K562 (cell line): ENCODE data around the gene HSD11B2. TPM values are rescaled to one million over a fixed set of nuclear protein-coding genes. Genes with fewer than 3 reads are reported as not detected.

Experiments
- CBFA2T2 ChIP-seq: fragments of 450-650 bp; conservative IDR thresholded peaks from 2 replicates; pipeline ENCODE4 v1.6.1; 2017; ENCODE audit warnings: mild to moderate bottlenecking
- CBFA2T3 ChIP-seq: fragments of 450-650 bp; IDR thresholded peaks from 2 replicates; pipeline ENCODE4 v1.6.1; 2017
- CBX3 ChIP-seq, 2 experiments: IDR thresholded peaks; 1 replicate in 1 of 2; 2 replicates in 1 of 2; pipeline ENCODE4 v1.6.1; 2012; ENCODE audit warnings: inconsistent platforms in 2 of 2, low read length in 2 of 2, borderline replicate concordance in 1 of 2, control low read depth in 1 of 2
- KLF16 ChIP-seq: IDR thresholded peaks from 2 replicates; pipeline ENCODE4 v1.6.1; 2016; ENCODE audit warnings: antibody characterized with exemption
- NCOR1 ChIP-seq: fragments of 450-650 bp; IDR thresholded peaks from 2 replicates; pipeline ENCODE4 v1.6.1; 2016; ENCODE audit warnings: mild to moderate bottlenecking, moderate library complexity
- NR2F6 ChIP-seq: fragments of 450-650 bp; formaldehyde crosslinking; IDR thresholded peaks from 2 replicates; pipeline ENCODE4 v1.4.0; 2020; ENCODE audit warnings: mild to moderate bottlenecking
- PBX2 ChIP-seq, 2 experiments: IDR thresholded peaks in 1 of 2; conservative IDR thresholded peaks in 1 of 2; 2 replicates each; pipeline ENCODE4 v1.6.1; 2016; ENCODE audit warnings: low read depth in 2 of 2, mild to moderate bottlenecking in 1 of 2, missing compliant biosample characterization in 1 of 2, missing genetic modification characterization in 1 of 2, moderate library complexity in 1 of 2
- PML ChIP-seq: IDR thresholded peaks from 2 replicates; pipeline ENCODE4 v1.6.1; 2012; ENCODE audit warnings: low read length, inconsistent platforms
- PREB ChIP-seq: sonication (generic); formaldehyde crosslinking; IDR thresholded peaks from 2 replicates; pipeline ENCODE4 v1.8.1; 2023; ENCODE audit warnings: mild to moderate bottlenecking, missing genetic modification reagents
- RCOR1 ChIP-seq, 2 experiments: IDR thresholded peaks; 2 replicates each; pipeline ENCODE4 v1.6.1; 2012; ENCODE audit warnings: low read depth in 2 of 2, low read length in 2 of 2, borderline replicate concordance in 1 of 2, improper control_type of control experiment in 1 of 2
- SMARCE1 ChIP-seq: fragments of 450-650 bp; IDR thresholded peaks from 2 replicates; pipeline ENCODE4 v1.7.1; 2016; ENCODE audit warnings: mild to moderate bottlenecking
- SOX6 ChIP-seq: fragments of 450-650 bp; IDR thresholded peaks from 2 replicates; pipeline ENCODE4 v1.6.1; 2014; ENCODE audit warnings: mild to moderate bottlenecking
- TEAD1 ChIP-seq, 2 experiments: fragments of 450-650 bp in 1 of 2; sonication (generic) in 1 of 2; formaldehyde crosslinking; IDR thresholded peaks; 2 replicates each; pipeline versions ENCODE4 v1.4.0 to v1.8.0; 2020 to 2022; ENCODE audit warnings: mild to moderate bottlenecking in 2 of 2, missing genetic modification reagents in 1 of 2
- TEAD4 ChIP-seq, 2 experiments: sonication (generic) in 1 of 2; formaldehyde crosslinking in 1 of 2; IDR thresholded peaks; 2 replicates each; pipeline versions ENCODE4 v1.6.1 to v1.8.0; 2012 to 2022; ENCODE audit warnings: borderline replicate concordance in 1 of 2, inconsistent platforms in 1 of 2, low read length in 1 of 2, mild to moderate bottlenecking in 1 of 2, missing genetic modification reagents in 1 of 2
- TFAP4 ChIP-seq: sonication (generic); formaldehyde crosslinking; IDR thresholded peaks from 2 replicates; pipeline ENCODE4 v1.8.0; 2022; ENCODE audit warnings: missing genetic modification reagents, mild to moderate bottlenecking, moderate library complexity, borderline replicate concordance
- ZNF324 ChIP-seq: fragments of 250-450 bp; sonication (Bioruptor Pico); IDR thresholded peaks from 2 replicates; pipeline ENCODE4 v1.4.0; 2020; ENCODE audit warnings: mild to moderate bottlenecking
- ZNF384 ChIP-seq: IDR thresholded peaks from 2 replicates; pipeline ENCODE4 v1.6.1; 2012; ENCODE audit warnings: low read depth, low read length, improper control_type of control experiment
- polyA plus RNA-seq, 8 experiments: library from polyadenylated mRNA; depleted of rRNA in 4 of 8; stranded (reverse) in 5 of 8; unstranded in 3 of 8; fragments of >200 nt; fragmentation: Nextera tagmentation in 2 of 8; fragmentation: Illumina TruSeq in 1 of 8; extraction: Ambion mirVana in 2 of 8; extraction: Trizol in 1 of 8; gene quantifications; 2 replicates each; pipeline versions ENCODE4 v1.2.1 to v1.2.3, GENCODE V29; 2011 to 2014; ENCODE audit warnings: inconsistent platforms in 1 of 8, missing spikeins in 1 of 8
- total RNA-seq, 7 experiments: library from RNA; depleted of rRNA in 6 of 7; stranded (reverse); fragments of >200 nt in 6 of 7; fragmentation: Illumina TruSeq in 2 of 7; extraction: Trizol in 2 of 7; gene quantifications; 2 replicates each; pipeline versions ENCODE4 v1.2.1 to v1.2.3, GENCODE V29; 2011 to 2021; ENCODE audit warnings: low replicate concordance in 1 of 7
- TF ChIP-seq, protein P1 (sequence below): conservative IDR thresholded peaks from 2 replicates; pipeline ENCODE4 v1.6.1; 2011; ENCODE audit warnings: low read depth, mild to moderate bottlenecking, low read length; ENCODE audit not compliant: control insufficient read depth
- TF ChIP-seq, protein P2 (sequence below), 2 experiments: fragments of 450-650 bp in 1 of 2; IDR thresholded peaks; 2 replicates each; pipeline ENCODE4 v1.6.1; 2011 to 2017; ENCODE audit warnings: low read depth in 2 of 2, antibody characterized with exemption in 1 of 2, borderline replicate concordance in 1 of 2, low read length in 1 of 2, mild to moderate bottlenecking in 1 of 2, mixed read lengths in 1 of 2; ENCODE audit not compliant: control insufficient read depth in 1 of 2

Gene HSD11B2
- total and polyA plus RNA-seq, 9 of the 15 experiments (the other 6 are each of a cell fraction or from before 2014, with no cell fraction given) = 0.08 to 2.0 (median 0.79) TPM

- TF ChIP-seq, protein P1, sequence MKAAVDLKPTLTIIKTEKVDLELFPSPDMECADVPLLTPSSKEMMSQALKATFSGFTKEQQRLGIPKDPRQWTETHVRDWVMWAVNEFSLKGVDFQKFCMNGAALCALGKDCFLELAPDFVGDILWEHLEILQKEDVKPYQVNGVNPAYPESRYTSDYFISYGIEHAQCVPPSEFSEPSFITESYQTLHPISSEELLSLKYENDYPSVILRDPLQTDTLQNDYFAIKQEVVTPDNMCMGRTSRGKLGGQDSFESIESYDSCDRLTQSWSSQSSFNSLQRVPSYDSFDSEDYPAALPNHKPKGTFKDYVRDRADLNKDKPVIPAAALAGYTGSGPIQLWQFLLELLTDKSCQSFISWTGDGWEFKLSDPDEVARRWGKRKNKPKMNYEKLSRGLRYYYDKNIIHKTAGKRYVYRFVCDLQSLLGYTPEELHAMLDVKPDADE = 0 out of 2 replicates have a peak, but pooled peaks have one; percentile 43
- peak in 1 of 2 experiments; percentile 57; a peak in 3 of 4 replicates for TF ChIP-seq RCOR1 (IDR thresholded peaks at IDR 0.05; ENCODE audit: borderline replicate concordance in 1 of 2, low read depth in 2 of 2, low read length in 2 of 2)
- 0 out of 4 replicates have a peak, but pooled peaks of 1 of the 2 experiments have one; percentile 65 for TF ChIP-seq TEAD1 (CRISPR knock-in tag; IDR thresholded peaks at IDR 0.05)
- no peak for TF ChIP-seq ZNF324 (CRISPR knock-in tag)
- TF ChIP-seq CBFA2T2 = peak; percentile 92
- no peak for TF ChIP-seq PBX2 (CRISPR knock-in tag; IDR thresholded peaks at IDR 0.05; ENCODE audit: low read depth)
- no peak for TF ChIP-seq PBX2 (tag; conservative IDR thresholded peaks at IDR 0.05; ENCODE audit: low read depth)
- TF ChIP-seq, protein P2, sequence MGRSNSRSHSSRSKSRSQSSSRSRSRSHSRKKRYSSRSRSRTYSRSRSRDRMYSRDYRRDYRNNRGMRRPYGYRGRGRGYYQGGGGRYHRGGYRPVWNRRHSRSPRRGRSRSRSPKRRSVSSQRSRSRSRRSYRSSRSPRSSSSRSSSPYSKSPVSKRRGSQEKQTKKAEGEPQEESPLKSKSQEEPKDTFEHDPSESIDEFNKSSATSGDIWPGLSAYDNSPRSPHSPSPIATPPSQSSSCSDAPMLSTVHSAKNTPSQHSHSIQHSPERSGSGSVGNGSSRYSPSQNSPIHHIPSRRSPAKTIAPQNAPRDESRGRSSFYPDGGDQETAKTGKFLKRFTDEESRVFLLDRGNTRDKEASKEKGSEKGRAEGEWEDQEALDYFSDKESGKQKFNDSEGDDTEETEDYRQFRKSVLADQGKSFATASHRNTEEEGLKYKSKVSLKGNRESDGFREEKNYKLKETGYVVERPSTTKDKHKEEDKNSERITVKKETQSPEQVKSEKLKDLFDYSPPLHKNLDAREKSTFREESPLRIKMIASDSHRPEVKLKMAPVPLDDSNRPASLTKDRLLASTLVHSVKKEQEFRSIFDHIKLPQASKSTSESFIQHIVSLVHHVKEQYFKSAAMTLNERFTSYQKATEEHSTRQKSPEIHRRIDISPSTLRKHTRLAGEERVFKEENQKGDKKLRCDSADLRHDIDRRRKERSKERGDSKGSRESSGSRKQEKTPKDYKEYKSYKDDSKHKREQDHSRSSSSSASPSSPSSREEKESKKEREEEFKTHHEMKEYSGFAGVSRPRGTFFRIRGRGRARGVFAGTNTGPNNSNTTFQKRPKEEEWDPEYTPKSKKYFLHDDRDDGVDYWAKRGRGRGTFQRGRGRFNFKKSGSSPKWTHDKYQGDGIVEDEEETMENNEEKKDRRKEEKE (IDR thresholded peaks at IDR 0.05; ENCODE audit: borderline replicate concordance in 1 of 2, control insufficient read depth in 1 of 2, low read depth in 2 of 2, low read length in 1 of 2) = no peak
- peak; percentile 26; the same call in 1 of the 2 replicates for TF ChIP-seq SOX6
- TF ChIP-seq TEAD4 (IDR thresholded peaks at IDR 0.05; ENCODE audit: low read length) = peak; percentile 87
- no peak for TF ChIP-seq TEAD4 (CRISPR knock-in tag; IDR thresholded peaks at IDR 0.05; ENCODE audit: borderline replicate concordance)
- TF ChIP-seq ZNF384 = peak; percentile 90
- TF ChIP-seq NCOR1 = peak; percentile 83
- TF ChIP-seq KLF16 = peak; percentile 81
- TF ChIP-seq CBX3 (IDR thresholded peaks at IDR 0.05; ENCODE audit: borderline replicate concordance in 1 of 2, low read length in 2 of 2) = peak in 1 of 2 experiments; percentile 57; a peak in 1 of 3 replicates
- no peak for TF ChIP-seq PREB
- TF ChIP-seq NR2F6 = no peak
- TF ChIP-seq PML = peak; percentile 62; the same call in 1 of the 2 replicates
- peak; percentile 94 for TF ChIP-seq CBFA2T3
- TF ChIP-seq SMARCE1 = peak; percentile 35; the same call in 1 of the 2 replicates
- TF ChIP-seq TFAP4 (CRISPR knock-in tag) = peak; percentile 74
Observed at GRCh38 chr16:67460168-67460567, 29.2 kb downstream of the HSD11B2 start (continued).
